H1 (cell line): ENCODE results near the gene ST14. TPM values are rescaled to one million over a fixed set of nuclear protein-coding genes. Genes with fewer than 3 reads are reported as not detected.

ENCODE experiments used
- CTCF ChIA-PET: fragments of 300-600 bp; sonication (Branson Sonifier 250); formaldehyde crosslinking; loops from one replicate; lab custom pipeline; 2021; ENCODE audit not compliant: partially characterized antibody; lab: Charles Lee
- POLR2A ChIA-PET: fragments of 300-600 bp; sonication (Branson Sonifier 250); formaldehyde crosslinking; loops from one replicate; lab custom pipeline; 2021; ENCODE audit warnings: inconsistent platforms; ENCODE audit not compliant: partially characterized antibody; lab: Charles Lee
- DNase-seq, 2 experiments: peaks; one replicate each; pipeline versions ENCODE4 v3.0.0 to v3.0.0-alpha.2; 2010 to 2022; ENCODE audit warnings: low spot score in 2 of 2, low read depth in 1 of 2, mixed read lengths in 1 of 2
- FAIRE-seq: peaks from 2 replicates; lab custom pipeline; 2011; peaks lifted over from hg19 to GRCh38; lab: Jason Lieb, UNC
- H2AFZ ChIP-seq: 2 replicates; pipeline ENCODE4 v1.8.1; 2012; ENCODE audit warnings: low read length, inconsistent platforms
- H2AK5ac ChIP-seq: 2 replicates; pipeline ENCODE4 v1.6.1; 2013; ENCODE audit warnings: low read depth, low read length
- H2BK120ac ChIP-seq: replicated peaks from 2 replicates; pipeline ENCODE3; 2013; ENCODE audit warnings: low read depth, low read length, inconsistent platforms
- H2BK12ac ChIP-seq: 2 replicates; pipeline ENCODE4 v1.6.1; 2013; ENCODE audit warnings: low read depth, low read length
- H2BK15ac ChIP-seq: 2 replicates; pipeline ENCODE4 v1.6.1; 2013; ENCODE audit warnings: low read length
- H2BK20ac ChIP-seq: 2 replicates; pipeline ENCODE4 v1.6.1; 2013; ENCODE audit warnings: low read length
- H2BK5ac ChIP-seq: 2 replicates; pipeline ENCODE4 v1.6.1; 2013; ENCODE audit warnings: low read depth, low read length
- H3K14ac ChIP-seq: 2 replicates; pipeline ENCODE4 v1.6.1; 2013; ENCODE audit warnings: inconsistent platforms; ENCODE audit not compliant: insufficient read length
- H3K18ac ChIP-seq: 2 replicates; pipeline ENCODE4 v1.6.1; 2013; ENCODE audit warnings: low read length; ENCODE audit errors: extremely low read depth
- H3K23ac ChIP-seq: 2 replicates; pipeline ENCODE4 v1.6.1; 2013; ENCODE audit warnings: inconsistent platforms; ENCODE audit not compliant: insufficient read length
- H3K23me2 ChIP-seq: 2 replicates; pipeline ENCODE4 v1.6.1; 2013; ENCODE audit warnings: low read depth, low read length
- H3K27ac ChIP-seq: 2 replicates; pipeline ENCODE4 v1.6.1; 2011; ENCODE audit warnings: low read depth, low read length, inconsistent platforms
- H3K27me3 ChIP-seq, 4 experiments: replicated peaks in 1 of 4; 1 replicate in 1 of 4; 2 replicates in 3 of 4; pipeline versions ENCODE4 v1.6.1 to v1.8.1; 2011 to 2013; ENCODE audit warnings: low read length in 3 of 4, mild to moderate bottlenecking in 3 of 4, inconsistent platforms in 2 of 4, mixed read lengths in 2 of 4, moderate library complexity in 1 of 4; ENCODE audit not compliant: control insufficient read depth in 3 of 4, insufficient read depth in 3 of 4; ENCODE audit errors: extremely low read depth in 1 of 4
- H3K36me3 ChIP-seq, 4 experiments: 2 replicates each; pipeline versions ENCODE4 v1.6.1 to v1.8.1; 2011 to 2013; ENCODE audit warnings: mild to moderate bottlenecking in 4 of 4, low read length in 3 of 4, moderate library complexity in 2 of 4, control low read depth in 1 of 4, inconsistent platforms in 1 of 4; ENCODE audit not compliant: insufficient read depth in 4 of 4, control insufficient read depth in 2 of 4
- H3K4ac ChIP-seq: replicated peaks from 2 replicates; pipeline ENCODE3; 2013; ENCODE audit warnings: low read length, low read depth, mixed read lengths, inconsistent platforms; ENCODE audit not compliant: insufficient read length
- H3K4me1 ChIP-seq, 4 experiments: replicated peaks in 1 of 4; 1 replicate in 1 of 4; 2 replicates in 3 of 4; pipeline versions ENCODE4 v1.6.1 to v1.8.1; 2011 to 2013; ENCODE audit warnings: low read length in 3 of 4, inconsistent platforms in 2 of 4, mixed read lengths in 1 of 4; ENCODE audit not compliant: insufficient read depth in 4 of 4, control insufficient read depth in 3 of 4
- H3K4me2 ChIP-seq, 2 experiments: 2 replicates each; pipeline versions ENCODE4 v1.6.1 to v1.8.1; 2011 to 2013; ENCODE audit warnings: low read depth in 2 of 2, low read length in 2 of 2, control low read depth in 1 of 2, inconsistent platforms in 1 of 2, mild to moderate bottlenecking in 1 of 2; ENCODE audit not compliant: insufficient read depth in 1 of 2
- H3K4me3 ChIP-seq, 4 experiments: fragments of 200-600, 300-600 bp in 1 of 4; sonication (generic), shearing (Covaris generic), sonication (Bioruptor Twin) in 1 of 4; 2 replicates each; pipeline versions ENCODE4 v1.5.1 to v1.8.1; 2011 to 2016; ENCODE audit warnings: low read length in 4 of 4, low read depth in 3 of 4, control low read depth in 2 of 4, inconsistent platforms in 2 of 4, mild to moderate bottlenecking in 2 of 4, mixed read lengths in 1 of 4, moderate library complexity in 1 of 4; ENCODE audit not compliant: insufficient read depth in 2 of 4; ENCODE audit errors: extremely low read depth in 1 of 4
- H3K56ac ChIP-seq: replicated peaks from 2 replicates; pipeline ENCODE3; 2013; ENCODE audit warnings: low read depth, mild to moderate bottlenecking, mixed read lengths, low read length, inconsistent platforms; ENCODE audit not compliant: insufficient read length
- H3K79me1 ChIP-seq: 2 replicates; pipeline ENCODE4 v1.6.1; 2013; ENCODE audit warnings: low read depth, low read length, control low read depth
- H3K79me2 ChIP-seq, 2 experiments: 2 replicates each; pipeline versions ENCODE4 v1.6.1 to v1.8.1; 2012 to 2013; ENCODE audit warnings: low read length in 2 of 2, mild to moderate bottlenecking in 2 of 2, inconsistent platforms in 1 of 2; ENCODE audit not compliant: insufficient read depth in 2 of 2, control insufficient read depth in 1 of 2
- H3K9ac ChIP-seq, 4 experiments: replicated peaks in 1 of 4; 1 replicate in 1 of 4; 2 replicates in 3 of 4; pipeline versions ENCODE4 v1.6.1 to v1.8.1; 2011 to 2013; ENCODE audit warnings: low read depth in 3 of 4, low read length in 3 of 4, control low read depth in 2 of 4, mild to moderate bottlenecking in 2 of 4, moderate library complexity in 2 of 4, inconsistent platforms in 1 of 4; ENCODE audit errors: extremely low read depth in 1 of 4
- H3K9me3 ChIP-seq, 2 experiments: 2 replicates each; pipeline versions ENCODE4 v1.6.1 to v1.8.1; 2012 to 2013; ENCODE audit warnings: mild to moderate bottlenecking in 2 of 2, moderate library complexity in 2 of 2, control low read depth in 1 of 2, inconsistent platforms in 1 of 2, low read depth in 1 of 2, low read length in 1 of 2, mixed read lengths in 1 of 2; ENCODE audit not compliant: insufficient read depth in 2 of 2
- H4K20me1 ChIP-seq, 2 experiments: replicated peaks in 1 of 2; 2 replicates each; pipeline versions ENCODE3 to v1.8.1; 2011 to 2013; ENCODE audit warnings: inconsistent platforms in 2 of 2, low read length in 2 of 2, mild to moderate bottlenecking in 1 of 2; ENCODE audit not compliant: insufficient read depth in 2 of 2, control insufficient read depth in 1 of 2
- H4K5ac ChIP-seq: 2 replicates; pipeline ENCODE4 v1.6.1; 2013; ENCODE audit warnings: low read length, low read depth, mixed read lengths, inconsistent platforms; ENCODE audit not compliant: insufficient read length
- H4K8ac ChIP-seq: 2 replicates; pipeline ENCODE4 v1.8.0; 2013; ENCODE audit warnings: mild to moderate bottlenecking, moderate library complexity, low read length, inconsistent platforms; ENCODE audit not compliant: insufficient read depth; ENCODE audit errors: extremely low read depth
- H4K91ac ChIP-seq: replicated peaks from 2 replicates; pipeline ENCODE3; 2013; ENCODE audit warnings: low read length, mixed read lengths, inconsistent platforms; ENCODE audit not compliant: insufficient read length
- KDM4A ChIP-seq: IDR thresholded peaks from one replicate; pipeline ENCODE4 v1.7.1; 2012; ENCODE audit warnings: low read depth, mild to moderate bottlenecking, moderate library complexity, low read length, inconsistent platforms; ENCODE audit not compliant: severe bottlenecking
- KDM5A ChIP-seq: fragments of 200-600 bp; IDR thresholded peaks from 2 replicates; pipeline ENCODE4 v1.7.1; 2012; ENCODE audit warnings: mild to moderate bottlenecking, low read length, inconsistent platforms, mixed read lengths
- MAX ChIP-seq: IDR thresholded peaks from 2 replicates; pipeline ENCODE4 v1.6.1; 2012; ENCODE audit warnings: inconsistent platforms
- POU5F1 ChIP-seq: IDR thresholded peaks from 2 replicates; pipeline ENCODE4 v1.6.1; 2011; ENCODE audit warnings: low read depth, mild to moderate bottlenecking, low read length, moderate library complexity
- SP4 ChIP-seq: IDR thresholded peaks from 2 replicates; pipeline ENCODE4 v1.6.1; 2012; ENCODE audit warnings: low read length, inconsistent platforms
- WGBS, 2 experiments: shearing (Covaris generic) in 1 of 2; methylation state at CpG; one replicate each; pipeline versions ENCODE4 v1.1.6 to v1.1.7; 2013 to 2015; ENCODE audit warnings: low lambda C conversion rate in 2 of 2, mixed read lengths in 2 of 2, inconsistent platforms in 1 of 2, low coverage in 1 of 2, missing lambda C conversion rate in 1 of 2; ENCODE audit not compliant: insufficient replicate concordance in 2 of 2, insufficient coverage in 1 of 2, insufficient read length in 1 of 2; ENCODE audit errors: extremely low coverage in 1 of 2, missing lambda C conversion rate in 1 of 2; 5-methylcytosine and 5-hydroxymethylcytosine counted together
- polyA plus RNA-seq, 7 experiments: library from polyadenylated mRNA; depleted of rRNA in 3 of 7; stranded (reverse) in 5 of 7; unstranded in 2 of 7; fragments of >200 nt in 5 of 7; fragments of 200-250 nt in 2 of 7; gene quantifications; 1 replicate in 5 of 7; 2 replicates in 1 of 7; 4 replicates in 1 of 7; pipeline versions ENCODE4 v1.2.1 to v1.2.3, GENCODE V29; 2011 to 2013; ENCODE audit warnings: missing spikeins in 2 of 7, mixed read lengths in 2 of 7
- total RNA-seq: library from RNA; stranded (reverse); fragmentation: NEBNext Ultra II Directional; extraction: Animal tissue kit (Norgen Biotek cat#: 25700); gene quantifications from 2 replicates; pipeline ENCODE4 v1.2.1, GENCODE V29; 2021
- TF ChIP-seq, protein P1 (sequence below), 3 experiments: IDR thresholded peaks; 1 replicate in 2 of 3; 2 replicates in 1 of 3; pipeline versions ENCODE4 v1.5.1 to v1.6.1; 2011; ENCODE audit warnings: low read length in 3 of 3, mild to moderate bottlenecking in 3 of 3, inconsistent platforms in 2 of 3, low read depth in 1 of 3, moderate library complexity in 1 of 3; ENCODE audit not compliant: insufficient read depth in 1 of 3; ENCODE audit errors: control extremely low read depth in 1 of 3

ST14 gene
- total and polyA plus RNA-seq, 2 of the 8 experiments (the other 6 are each of a cell fraction or from before 2014, with no cell fraction given): 22.4 to 24.9 TPM

GRCh38 chr11:130171534-130171933, 12.0 kb downstream of the ST14 start:
- DNase-seq: no peak
- H3K4me1 ChIP-seq: no peaks in the 10 kb centered on the region; a peak in 1 of 7 replicates
- H2BK12ac ChIP-seq: no peak overlapping the region
- no peak overlapping the region for H2BK20ac ChIP-seq
- H3K4me3 ChIP-seq: no peak overlapping the region
- no peak overlapping the region for H2BK120ac ChIP-seq
- CTCF ChIA-PET: interaction anchor here (0.6 to 3.4 kb wide), 4 partner anchors 8 to 261 kb away, joined by 3 to 10 read pairs (median 4); partner anchors contain the start of gene ST14
- no peaks in the 10 kb centered on the region for H3K23me2 ChIP-seq
- no peak overlapping the region for H3K14ac ChIP-seq
- H3K27me3 ChIP-seq: peaks cover 4 to 38% (median 32%) of the 10 kb centered on the region in 4 experiments
- no peak overlapping the region for H3K23ac ChIP-seq
- no peak overlapping the region for H4K8ac ChIP-seq
- no peaks in the 10 kb centered on the region for H3K36me3 ChIP-seq
- no peak overlapping the region for H4K5ac ChIP-seq
- no peak overlapping the region for H3K27ac ChIP-seq
- H4K91ac ChIP-seq: no peak overlapping the region
- POLR2A ChIA-PET: no interaction called here
- H3K79me1 ChIP-seq: no peaks in the 10 kb centered on the region
- H2BK5ac ChIP-seq: no peak overlapping the region
- H3K18ac ChIP-seq: no peak overlapping the region
- H3K9me3 ChIP-seq: no peaks in the 10 kb centered on the region; a peak in 1 of 4 replicates
- H4K20me1 ChIP-seq: peaks cover 9 to 11% of the 10 kb centered on the region in 2 experiments
- no peaks in the 10 kb centered on the region for H3K79me2 ChIP-seq
- no peak overlapping the region for H2AFZ ChIP-seq
- H2AK5ac ChIP-seq: no peak overlapping the region
- no peak overlapping the region for H3K9ac ChIP-seq
- 80% methylated on average over 5 of the region's 5 CpGs; no CpG with 5 or more reads in 1 of the 2 experiments for WGBS, 2 experiments
- H3K4me2 ChIP-seq: no peak overlapping the region
- H3K4ac ChIP-seq: no peak overlapping the region
- no peak overlapping the region for H3K56ac ChIP-seq
- no peak overlapping the region for H2BK15ac ChIP-seq
- FAIRE-seq: no peak
- no peak for TF ChIP-seq POU5F1
- TF ChIP-seq, protein P1, sequence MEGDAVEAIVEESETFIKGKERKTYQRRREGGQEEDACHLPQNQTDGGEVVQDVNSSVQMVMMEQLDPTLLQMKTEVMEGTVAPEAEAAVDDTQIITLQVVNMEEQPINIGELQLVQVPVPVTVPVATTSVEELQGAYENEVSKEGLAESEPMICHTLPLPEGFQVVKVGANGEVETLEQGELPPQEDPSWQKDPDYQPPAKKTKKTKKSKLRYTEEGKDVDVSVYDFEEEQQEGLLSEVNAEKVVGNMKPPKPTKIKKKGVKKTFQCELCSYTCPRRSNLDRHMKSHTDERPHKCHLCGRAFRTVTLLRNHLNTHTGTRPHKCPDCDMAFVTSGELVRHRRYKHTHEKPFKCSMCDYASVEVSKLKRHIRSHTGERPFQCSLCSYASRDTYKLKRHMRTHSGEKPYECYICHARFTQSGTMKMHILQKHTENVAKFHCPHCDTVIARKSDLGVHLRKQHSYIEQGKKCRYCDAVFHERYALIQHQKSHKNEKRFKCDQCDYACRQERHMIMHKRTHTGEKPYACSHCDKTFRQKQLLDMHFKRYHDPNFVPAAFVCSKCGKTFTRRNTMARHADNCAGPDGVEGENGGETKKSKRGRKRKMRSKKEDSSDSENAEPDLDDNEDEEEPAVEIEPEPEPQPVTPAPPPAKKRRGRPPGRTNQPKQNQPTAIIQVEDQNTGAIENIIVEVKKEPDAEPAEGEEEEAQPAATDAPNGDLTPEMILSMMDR (IDR thresholded peaks at IDR 0.05; ENCODE audit: control extremely low read depth in 1 of 3, insufficient read depth in 1 of 3, low read depth in 1 of 3, low read length in 3 of 3): no peak
- no peak for TF ChIP-seq MAX
- no peak for TF ChIP-seq SP4
- no peak for TF ChIP-seq KDM5A
- TF ChIP-seq KDM4A: no peak
